Measurements from ENCODE around the gene NFIL3.

The NFIL3 gene

DNA sequence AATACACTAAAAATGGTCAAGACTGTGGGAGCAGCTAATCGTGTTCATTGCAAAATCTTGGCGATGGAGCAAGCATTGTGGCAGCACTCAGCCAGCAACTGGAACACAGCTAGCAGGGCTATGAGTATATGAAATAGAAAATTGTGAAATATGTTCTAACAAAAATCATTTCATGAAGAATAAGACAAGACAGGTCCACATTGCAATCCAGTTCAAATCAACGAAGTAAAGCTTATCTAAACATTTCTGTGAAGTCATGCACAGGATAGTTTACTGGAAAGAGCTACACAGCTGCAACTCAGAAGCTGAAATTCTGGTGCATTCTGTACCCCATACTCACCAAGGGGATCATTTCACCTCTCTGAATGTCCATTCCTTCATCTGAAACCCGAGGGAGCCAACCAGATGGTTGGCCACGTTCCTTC, 5.3 kb upstream of the NFIL3 start:
- Histone ChIP-seq H3K4me1 (no peaks in the 10 kb centered on the region), H3K9me3 (no peaks in the 10 kb centered on the region), H3K27me3 (ENCODE audit: low read depth) (peaks cover 15% of the 10 kb centered on the region; the same call in 1 of the 2 replicates), H3K36me3 (replicated peaks) (no peaks in the 10 kb centered on the region), H3K4me3 (no peak overlapping the region)
- in situ Hi-C loops (cut with MboI; ENCODE audit: low sequenced_read_pairs) = loop anchor here (10.0 kb wide), 1 partner anchor 256 kb away; no protein-coding TSS in a partner anchor
- DNase-seq (ENCODE audit: low spot score in 2 of 2) = no peak

- no peak for DNase-seq (ENCODE audit: low spot score in 2 of 2)
- in situ Hi-C loops (cut with MboI; ENCODE audit: low sequenced_read_pairs) = loop anchor here (10.0 kb wide), 1 partner anchor 256 kb away; no protein-coding TSS in a partner anchor
- Histone ChIP-seq H3K9me3 (no peaks in the 10 kb centered on the region), H3K36me3 (replicated peaks) (no peaks in the 10 kb centered on the region), H3K27me3 (ENCODE audit: low read depth) (peaks cover 15% of the 10 kb centered on the region; the same call in 1 of the 2 replicates), H3K4me3 (no peak overlapping the region), H3K4me1 (no peaks in the 10 kb centered on the region)
Observed at GRCh38 chr9:91428436-91428835, 4.8 kb upstream of the NFIL3 start.

- no peaks in the 10 kb centered on the region for H3K4me1 ChIP-seq
- H3K9me3 ChIP-seq = no peaks in the 10 kb centered on the region
- no peak overlapping the region for H3K4me3 ChIP-seq
- H3K36me3 ChIP-seq (replicated peaks) = no peaks in the 10 kb centered on the region
- H3K27me3 ChIP-seq (ENCODE audit: low read depth) = peaks cover 15% of the 10 kb centered on the region; the same call in 1 of the 2 replicates
- in situ Hi-C loops (cut with MboI; ENCODE audit: low sequenced_read_pairs) = loop anchor here (10.0 kb wide), 1 partner anchor 257 kb away; no protein-coding TSS in a partner anchor
- DNase-seq (ENCODE audit: low spot score in 2 of 2) = no peak
Observed at GRCh38 chr9:91427873-91428272, 4.2 kb upstream of the NFIL3 start.

DNA sequence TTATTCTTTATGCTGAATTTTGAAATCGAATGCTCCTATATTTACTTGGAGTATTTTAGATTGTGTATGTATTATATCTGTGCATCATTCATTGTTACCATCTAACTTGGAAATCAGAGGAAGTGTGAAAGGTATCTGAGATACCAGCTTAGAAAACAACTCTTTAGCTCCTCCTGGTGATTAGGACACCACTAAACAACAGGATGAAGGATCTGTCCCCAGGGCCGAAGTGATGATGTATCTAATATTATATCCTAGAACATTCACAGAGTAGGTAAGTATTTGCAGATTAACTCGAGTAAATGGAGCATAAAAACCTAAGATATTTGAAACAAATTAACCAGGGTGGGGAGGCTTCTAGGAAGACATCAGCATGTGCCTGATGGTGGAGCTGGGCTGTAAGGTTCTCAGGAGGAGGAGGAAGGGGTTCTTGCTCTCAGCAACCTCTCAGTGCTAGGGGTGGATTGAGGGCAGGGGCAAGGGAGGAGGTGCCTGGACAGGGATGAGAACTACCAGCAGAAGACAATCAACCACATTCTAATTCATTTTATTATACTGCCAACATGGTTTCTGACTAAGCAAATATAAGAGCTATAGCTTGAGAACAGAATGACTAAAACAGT, 2.6 kb upstream of the NFIL3 start:
- in situ Hi-C loops (cut with MboI; ENCODE audit: low sequenced_read_pairs) = loop anchor here (10.0 kb wide), 1 partner anchor 259 kb away; no protein-coding TSS in a partner anchor
- Histone ChIP-seq H3K27me3 (ENCODE audit: low read depth) (peaks cover 15% of the 10 kb centered on the region; the same call in 1 of the 2 replicates), H3K4me1 (no peaks in the 10 kb centered on the region), H3K9me3 (no peaks in the 10 kb centered on the region), H3K36me3 (replicated peaks) (no peaks in the 10 kb centered on the region), H3K4me3 (no peak overlapping the region)
- DNase-seq (ENCODE audit: low spot score in 2 of 2) = peak in 1 of 2 experiments; percentile 8

DNA sequence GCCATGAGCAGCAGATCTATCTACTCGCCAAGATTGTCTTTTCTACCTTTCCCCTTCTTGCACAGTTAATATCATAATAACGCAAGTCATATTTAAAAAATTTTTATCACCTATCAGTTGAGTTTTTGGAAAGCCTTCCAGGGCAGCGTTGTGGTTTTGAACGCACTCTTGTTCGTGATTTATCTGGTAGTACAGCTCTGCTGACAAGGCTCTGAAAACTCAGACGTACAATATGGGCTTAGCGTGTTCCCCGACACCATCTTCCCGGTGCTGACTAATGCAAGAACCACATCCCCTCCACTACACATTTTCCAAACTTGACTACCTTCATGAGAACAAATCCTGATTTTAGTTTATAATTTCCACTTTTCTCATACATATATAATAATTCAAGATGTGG, 1.6 kb upstream of the NFIL3 start:
- in situ Hi-C loops (cut with MboI; ENCODE audit: low sequenced_read_pairs) = loop anchor here (10.0 kb wide), 1 partner anchor 260 kb away; no protein-coding TSS in a partner anchor
- Histone ChIP-seq H3K4me1 (no peaks in the 10 kb centered on the region; the same call in 1 of the 2 replicates), H3K9me3 (no peaks in the 10 kb centered on the region), H3K36me3 (replicated peaks) (no peaks in the 10 kb centered on the region), H3K4me3 (no peak overlapping the region), H3K27me3 (ENCODE audit: low read depth) (peaks cover 15% of the 10 kb centered on the region; the same call in 1 of the 2 replicates)
- no peak for DNase-seq (ENCODE audit: low spot score in 2 of 2)

DNA sequence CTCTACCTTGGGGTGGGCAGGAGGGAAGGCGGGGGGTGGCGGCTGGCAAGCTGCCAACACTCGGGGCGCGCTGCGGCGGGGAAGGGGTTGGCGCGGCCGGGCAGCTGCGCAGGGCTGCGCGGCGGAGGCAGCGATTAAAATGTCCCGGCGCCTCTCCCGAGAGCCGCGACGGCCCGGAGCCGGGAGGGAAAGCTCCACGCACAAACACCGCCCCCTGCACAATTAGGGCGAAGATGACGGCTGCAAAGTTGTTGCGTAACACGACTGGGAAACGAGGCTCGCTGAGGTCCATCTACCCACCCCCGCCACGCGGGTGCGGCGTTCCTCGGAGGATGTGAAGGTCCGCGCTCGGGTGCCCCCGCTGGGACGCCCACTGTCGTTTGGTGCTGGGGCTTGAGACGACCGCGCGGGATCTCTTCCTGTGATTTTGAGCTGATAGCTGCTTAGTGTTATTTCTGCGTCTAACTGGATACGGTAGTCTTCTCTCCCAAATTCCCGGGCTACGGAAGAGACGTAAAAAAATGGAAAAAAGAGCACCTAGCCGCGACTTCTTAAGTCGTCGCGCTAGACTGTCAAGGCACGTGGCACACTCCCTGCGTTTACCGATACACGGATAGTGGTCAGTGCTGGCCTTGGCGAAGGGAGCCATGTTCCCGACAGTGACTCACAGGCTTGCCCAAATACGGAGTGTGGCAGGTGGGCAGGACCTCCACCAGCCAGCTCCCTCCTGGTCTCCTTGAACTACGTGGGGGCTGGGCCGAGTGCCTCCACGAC, 958 bp upstream of the NFIL3 start:
- Histone ChIP-seq H3K4me1 (no peaks in the 10 kb centered on the region; the same call in 1 of the 2 replicates), H3K9me3 (no peaks in the 10 kb centered on the region), H3K4me3 (peak overlapping the region; percentile 65), H3K36me3 (replicated peaks) (no peaks in the 10 kb centered on the region), H3K27me3 (ENCODE audit: low read depth) (peaks cover 15% of the 10 kb centered on the region; the same call in 1 of the 2 replicates)
- in situ Hi-C loops (cut with MboI; ENCODE audit: low sequenced_read_pairs) = loop anchor here (10.0 to 25.0 kb wide), 2 partner anchors 260 to 512 kb away; no protein-coding TSS in a partner anchor
- DNase-seq (ENCODE audit: low spot score in 2 of 2) = peak; percentile 6 to 68

GRCh38 chr9:91422758-91423711, 597 bp downstream of the NFIL3 start:
- Histone ChIP-seq H3K27me3 (ENCODE audit: low read depth) (peaks cover 10% of the 10 kb centered on the region; the same call in 1 of the 2 replicates), H3K4me1 (no peaks in the 10 kb centered on the region; the same call in 1 of the 2 replicates), H3K9me3 (no peaks in the 10 kb centered on the region), H3K4me3 (peak overlapping the region; percentile 51), H3K36me3 (replicated peaks) (no peaks in the 10 kb centered on the region)
- DNase-seq (ENCODE audit: low spot score in 2 of 2) = peak; percentile 54 to 78
- in situ Hi-C loops (cut with MboI; ENCODE audit: low sequenced_read_pairs) = loop anchor here (10.0 to 25.0 kb wide), 2 partner anchors 262 to 511 kb away; no protein-coding TSS in a partner anchor

- peaks cover 10% of the 10 kb centered on the region; the same call in 1 of the 2 replicates for H3K27me3 ChIP-seq (ENCODE audit: low read depth)
- no peaks in the 10 kb centered on the region for H3K36me3 ChIP-seq (replicated peaks)
- in situ Hi-C loops (cut with MboI; ENCODE audit: low sequenced_read_pairs) = loop anchor here (10.0 to 25.0 kb wide), 2 partner anchors 263 to 510 kb away; no protein-coding TSS in a partner anchor
- no peaks in the 10 kb centered on the region; the same call in 1 of the 2 replicates for H3K4me1 ChIP-seq
- H3K9me3 ChIP-seq = no peaks in the 10 kb centered on the region
- peak overlapping the region; percentile 51 for H3K4me3 ChIP-seq
- DNase-seq (ENCODE audit: low spot score in 2 of 2) = peak in 1 of 2 experiments; percentile 36
Observed at GRCh38 chr9:91421971-91422757, 1.5 kb downstream of the NFIL3 start.

DNA sequence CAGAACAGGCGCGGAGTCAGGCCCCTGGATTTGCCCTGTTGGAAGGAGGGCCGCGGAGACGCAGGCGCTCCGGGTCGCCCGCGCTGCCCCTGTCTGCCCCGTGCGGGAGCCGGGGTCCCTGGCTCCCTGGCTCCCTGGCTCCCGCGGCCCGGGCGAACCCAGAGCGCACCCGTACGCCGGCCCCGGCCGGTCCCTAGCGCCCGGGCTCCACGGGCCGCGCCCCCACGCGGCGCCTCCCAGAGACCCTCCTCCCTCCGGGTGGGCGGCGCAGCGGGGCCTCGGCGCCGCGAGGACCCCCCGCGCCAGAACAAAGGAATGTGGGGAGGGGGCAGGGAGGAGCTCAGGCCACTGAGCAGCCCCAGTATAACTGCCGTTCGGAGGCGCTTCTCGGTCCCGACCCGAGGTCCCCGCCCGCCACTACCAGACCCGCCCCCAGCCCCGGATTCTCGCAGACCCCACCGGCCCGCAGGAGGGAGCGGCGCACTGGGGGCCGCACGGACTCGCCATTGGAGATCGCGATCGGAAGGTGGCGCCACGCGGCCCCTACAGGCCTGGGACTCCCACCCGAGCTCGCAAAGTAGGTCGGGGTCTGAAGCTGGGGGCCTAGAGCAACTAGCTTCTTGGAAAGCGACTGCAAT, 2.4 kb downstream of the NFIL3 start:
- Histone ChIP-seq H3K27me3 (ENCODE audit: low read depth) (peaks cover 10% of the 10 kb centered on the region; the same call in 1 of the 2 replicates), H3K4me1 (no peaks in the 10 kb centered on the region; the same call in 1 of the 2 replicates), H3K36me3 (replicated peaks) (no peaks in the 10 kb centered on the region), H3K9me3 (no peaks in the 10 kb centered on the region), H3K4me3 (peak overlapping the region; percentile 51)
- DNase-seq (ENCODE audit: low spot score in 2 of 2) = peak in 1 of 2 experiments; percentile 72
- in situ Hi-C loops (cut with MboI; ENCODE audit: low sequenced_read_pairs) = loop anchor here (10.0 to 25.0 kb wide), 2 partner anchors 264 to 509 kb away; no protein-coding TSS in a partner anchor

DNA sequence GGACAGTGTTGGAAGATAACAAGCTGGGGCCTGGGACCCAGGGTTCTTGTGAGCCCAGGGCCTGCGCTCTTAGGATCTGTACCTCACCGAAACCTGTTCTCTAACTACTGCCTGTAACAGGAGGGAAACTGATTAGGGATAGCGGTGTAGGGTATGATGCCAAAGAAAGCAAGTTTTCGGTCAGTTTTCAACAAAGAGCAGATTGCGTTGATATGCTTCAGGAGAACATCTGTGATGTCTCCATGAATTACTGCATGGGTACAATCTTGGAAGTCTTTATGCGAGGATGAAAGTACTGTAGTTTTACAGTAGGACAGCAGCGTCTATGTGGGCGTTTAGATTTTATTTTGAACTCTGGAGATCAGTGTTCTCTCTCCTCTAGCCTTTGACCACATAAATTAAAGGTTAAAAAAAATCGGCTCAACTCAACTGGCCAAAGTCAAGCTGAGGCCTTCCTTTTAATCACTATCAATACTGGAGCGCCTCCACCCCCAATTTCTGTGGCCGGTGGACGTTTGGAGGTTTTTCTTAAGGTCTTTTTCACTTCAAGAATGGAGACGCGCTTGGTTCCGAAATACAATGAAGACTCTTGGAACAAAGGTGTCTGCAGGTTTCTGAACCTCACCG, 3.0 kb downstream of the NFIL3 start:
- Histone ChIP-seq H3K27me3 (ENCODE audit: low read depth) (peaks cover 8% of the 10 kb centered on the region; the same call in 1 of the 2 replicates), H3K9me3 (no peaks in the 10 kb centered on the region), H3K4me3 (peak overlapping the region; percentile 51), H3K4me1 (no peaks in the 10 kb centered on the region; the same call in 1 of the 2 replicates), H3K36me3 (replicated peaks) (no peaks in the 10 kb centered on the region)
- no peak for DNase-seq (ENCODE audit: low spot score in 2 of 2)
- in situ Hi-C loops (cut with MboI; ENCODE audit: low sequenced_read_pairs) = loop anchor here (10.0 to 25.0 kb wide), 2 partner anchors 264 to 508 kb away; no protein-coding TSS in a partner anchor

Measured in HAP-1 (cell line).